ENCODE data around the gene POLRMT. TPM values are rescaled to one million over a fixed set of nuclear protein-coding genes. Genes with fewer than 3 reads are reported as not detected.
"Not testable (repeated sequence)": the region's sequence is repeated elsewhere in the genome, so short reads cannot be mapped to it uniquely, and the experiment has no call there.

POLRMT gene
- 54.5 TPM for total RNA-seq
- long read RNA-seq, transcript POLRMT-202 (21 exons, 3,835 nt) = major isoform, 186 of 367 reads
- long read RNA-seq, partial matches to known transcripts = 134 of 367 reads
- long read RNA-seq, other reads (novel, unspliced or antisense) = 47 of 367 reads

- peak; percentile 98 for ATAC-seq (ENCODE audit: poor library complexity)
These were observed at the start of gene POLRMT for GRCh38 chr19:633068-633785. POLRMT (minus strand) TSS chr19:633537; CDS start chr19:633512, 25 bp downstream.

GRCh38 chr19:682678-683320 is 49.5 kb upstream of the POLRMT start:
- DNase-seq = no peak
- intact Hi-C loops (cut with DNase I) = no loop called here
- ATAC-seq (ENCODE audit: poor library complexity) = no peak

More at GRCh38 chr19:633068-633785, at the start of gene POLRMT:
- intact Hi-C loops (cut with DNase I) = no loop called here
- peak; percentile 99 for DNase-seq

GRCh38 chr19:681029-682019 is 48.0 kb upstream of the POLRMT start:
- intact Hi-C loops (cut with DNase I) = no loop called here
- DNase-seq = peak; percentile 93
- ATAC-seq (ENCODE audit: poor library complexity) = no peak

- DNase-seq = peak; percentile 100
- intact Hi-C loops (cut with DNase I) = no loop called here
- ATAC-seq (ENCODE audit: poor library complexity) = peak; percentile 89
These were observed 47.1 kb upstream of the POLRMT start for GRCh38 chr19:680287-681028.

GRCh38 chr19:679418-680286 is 46.3 kb upstream of the POLRMT start:
- intact Hi-C loops (cut with DNase I) = no loop called here
- peak; percentile 83 for DNase-seq
- peak; percentile 15 for ATAC-seq (ENCODE audit: poor library complexity)

- DNase-seq = no peak
- no peak for ATAC-seq (ENCODE audit: poor library complexity)
- intact Hi-C loops (cut with DNase I) = no loop called here
These were observed 45.6 kb upstream of the POLRMT start for GRCh38 chr19:678791-679388.

GRCh38 chr19:677601-678436 is 44.5 kb upstream of the POLRMT start:
- DNase-seq (no peak), ATAC-seq (ENCODE audit: poor library complexity) (no peak)
- intact Hi-C loops (cut with DNase I) = no loop called here

GRCh38 chr19:677201-677600 is 43.9 kb upstream of the POLRMT start:
- DNase-seq = peak; percentile 81
- ATAC-seq (ENCODE audit: poor library complexity) = peak; percentile 11
- intact Hi-C loops (cut with DNase I) = no loop called here

- DNase-seq (peak; percentile 74), ATAC-seq (ENCODE audit: poor library complexity) (no peak)
- intact Hi-C loops (cut with DNase I) = no loop called here
These were observed 43.2 kb upstream of the POLRMT start, which contains the start of gene FSTL3 for GRCh38 chr19:676339-677105. FSTL3 (plus strand) TSS chr19:676392; CDS start chr19:676424, 32 bp downstream.

GRCh38 chr19:676007-676338 is 42.6 kb upstream of the POLRMT start:
- ATAC-seq (ENCODE audit: poor library complexity) = no peak
- intact Hi-C loops (cut with DNase I) = no loop called here
- no peak for DNase-seq

- ATAC-seq (ENCODE audit: poor library complexity) (peak; percentile 3), DNase-seq (peak; percentile 72)
- intact Hi-C loops (cut with DNase I) = no loop called here
These were observed 41.2 kb upstream of the POLRMT start for GRCh38 chr19:674282-675151.

GRCh38 chr19:670609-671075 is 37.3 kb upstream of the POLRMT start:
- intact Hi-C loops (cut with DNase I) = no loop called here
- DNase-seq (no peak), ATAC-seq (ENCODE audit: poor library complexity) (no peak)

- ATAC-seq (ENCODE audit: poor library complexity); DNase-seq; intact Hi-C loops (cut with DNase I): not testable (repeated sequence)
These were observed 35.5 kb upstream of the POLRMT start for GRCh38 chr19:668675-669434.
